Measurements from ENCODE around the gene LALBA.
A peak's percentile ranks its signal among the peaks of the same experiment; 100 is the strongest.
"Not testable (repeated sequence)": the region's sequence is repeated elsewhere in the genome, so short reads cannot be mapped to it uniquely, and the experiment has no call there.

The LALBA gene

GRCh38 chr12:48547012-48547411 is 22.8 kb downstream of the LALBA start:
- H3K36me3 ChIP-seq (ENCODE audit: insufficient read depth, insufficient read length, low read length); H3K4me3 ChIP-seq (ENCODE audit: insufficient read length, low read depth); H3K27me3 ChIP-seq (ENCODE audit: insufficient read depth, insufficient read length); H3K9ac ChIP-seq (ENCODE audit: insufficient read length, low read depth); H3K9me3 ChIP-seq (ENCODE audit: insufficient read depth, low read length); H3K4me1 ChIP-seq (ENCODE audit: insufficient read depth, insufficient read length); DNase-seq (ENCODE audit: low read depth, low spot score): not testable (repeated sequence)

DNA sequence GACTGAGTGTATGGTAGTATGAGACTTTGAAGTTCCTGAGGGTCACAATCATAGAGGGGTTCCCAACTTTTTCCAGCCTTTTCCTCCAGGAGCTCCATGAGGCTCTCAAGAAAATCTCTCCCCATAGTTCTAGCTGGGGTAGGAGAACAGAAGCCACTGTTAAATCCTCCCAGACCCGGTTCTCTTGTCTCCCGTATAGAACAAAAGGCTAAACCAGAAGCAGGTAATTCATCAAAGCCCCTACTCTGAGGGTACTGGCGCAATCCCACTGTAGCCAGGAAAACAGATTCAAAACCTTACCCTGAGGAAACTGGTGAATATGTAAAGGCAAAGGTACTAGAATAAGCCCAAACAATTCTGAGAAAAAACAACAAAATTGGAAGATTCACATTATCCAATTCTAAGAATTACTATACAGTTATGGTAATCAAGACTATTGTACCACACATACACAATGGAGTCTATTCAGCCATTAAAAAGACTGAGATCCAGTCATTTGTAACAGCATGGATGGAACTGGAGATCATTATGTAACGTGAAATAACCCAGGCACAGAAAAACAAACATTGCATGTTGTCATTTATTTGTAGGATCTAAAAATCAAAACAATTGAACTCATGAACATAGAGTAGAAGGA is 23.9 kb downstream of the LALBA start:
- TF ChIP-seq YY1 (IDR thresholded peaks at IDR 0.05; ENCODE audit: insufficient read depth, insufficient read length): no peak
- TF ChIP-seq ZNF274 (IDR thresholded peaks at IDR 0.05; ENCODE audit: low read depth, low read length): no peak
- TF ChIP-seq SUZ12 (IDR thresholded peaks at IDR 0.05; ENCODE audit: extremely low read depth, insufficient read depth, insufficient read length): no peak
- no peaks in the 10 kb centered on the region for H3K9me3 ChIP-seq (ENCODE audit: insufficient read depth, low read length)

GRCh38 chr12:48542300-48542928 is 27.4 kb downstream of the LALBA start:
- peak; percentile 50 for DNase-seq (ENCODE audit: low read depth, low spot score)
- H3K36me3 ChIP-seq (ENCODE audit: insufficient read depth, insufficient read length, low read length): no peaks in the 10 kb centered on the region
- no peak for TF ChIP-seq YY1 (IDR thresholded peaks at IDR 0.05; ENCODE audit: insufficient read depth, insufficient read length)
- TF ChIP-seq ZNF274 (IDR thresholded peaks at IDR 0.05; ENCODE audit: low read depth, low read length): no peak
- no peak for TF ChIP-seq SUZ12 (IDR thresholded peaks at IDR 0.05; ENCODE audit: extremely low read depth, insufficient read depth, insufficient read length)

More for the DNA sequence above, 23.9 kb downstream of the LALBA start:
- no peaks in the 10 kb centered on the region for H3K36me3 ChIP-seq (ENCODE audit: insufficient read depth, insufficient read length, low read length)
- no peak for DNase-seq (ENCODE audit: low read depth, low spot score)
- H3K4me3 ChIP-seq (ENCODE audit: insufficient read length, low read depth): no peak overlapping the region
- H3K9ac ChIP-seq (ENCODE audit: insufficient read length, low read depth): no peak overlapping the region
- H3K4me1 ChIP-seq (ENCODE audit: insufficient read depth, insufficient read length): no peaks in the 10 kb centered on the region
- no peaks in the 10 kb centered on the region for H3K27me3 ChIP-seq (ENCODE audit: insufficient read depth, insufficient read length)

DNA sequence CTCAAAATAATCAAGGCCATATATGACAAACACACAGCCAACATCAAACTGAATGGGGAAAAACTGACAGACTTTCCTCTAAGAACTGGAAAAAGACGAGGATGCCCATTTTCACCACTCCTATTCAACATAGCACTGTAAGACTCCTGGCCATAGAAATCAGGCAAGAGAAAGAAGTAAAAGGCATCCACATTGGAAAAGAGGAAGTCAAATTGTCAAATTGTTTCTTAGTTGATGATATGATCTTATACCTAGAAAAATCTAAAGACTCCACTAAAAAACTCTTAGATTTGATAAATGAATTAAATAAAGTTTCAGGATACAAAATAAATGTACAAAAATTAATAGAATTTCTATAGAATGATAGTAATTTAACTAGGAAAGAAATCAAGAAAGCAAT is 33.2 kb downstream of the LALBA start:
- H3K9ac ChIP-seq (ENCODE audit: insufficient read length, low read depth): no peak overlapping the region
- no peaks in the 10 kb centered on the region for H3K27me3 ChIP-seq (ENCODE audit: insufficient read depth, insufficient read length)
- TF ChIP-seq YY1 (IDR thresholded peaks at IDR 0.05; ENCODE audit: insufficient read depth, insufficient read length) (no peak), ZNF274 (IDR thresholded peaks at IDR 0.05; ENCODE audit: low read depth, low read length) (no peak), SUZ12 (IDR thresholded peaks at IDR 0.05; ENCODE audit: extremely low read depth, insufficient read depth, insufficient read length) (no peak)
- no peak for DNase-seq (ENCODE audit: low read depth, low spot score)
- no peaks in the 10 kb centered on the region for H3K9me3 ChIP-seq (ENCODE audit: insufficient read depth, low read length)
- H3K4me1 ChIP-seq (ENCODE audit: insufficient read depth, insufficient read length): no peaks in the 10 kb centered on the region
- H3K4me3 ChIP-seq (ENCODE audit: insufficient read length, low read depth): no peak overlapping the region
- H3K36me3 ChIP-seq (ENCODE audit: insufficient read depth, insufficient read length, low read length): no peaks in the 10 kb centered on the region

More at GRCh38 chr12:48542300-48542928, 27.4 kb downstream of the LALBA start:
- Histone ChIP-seq H3K4me3 (ENCODE audit: insufficient read length, low read depth) (no peak overlapping the region), H3K27me3 (ENCODE audit: insufficient read depth, insufficient read length) (no peaks in the 10 kb centered on the region), H3K9me3 (ENCODE audit: insufficient read depth, low read length) (no peaks in the 10 kb centered on the region), H3K4me1 (ENCODE audit: insufficient read depth, insufficient read length) (no peaks in the 10 kb centered on the region), H3K9ac (ENCODE audit: insufficient read length, low read depth) (no peak overlapping the region)

DNA sequence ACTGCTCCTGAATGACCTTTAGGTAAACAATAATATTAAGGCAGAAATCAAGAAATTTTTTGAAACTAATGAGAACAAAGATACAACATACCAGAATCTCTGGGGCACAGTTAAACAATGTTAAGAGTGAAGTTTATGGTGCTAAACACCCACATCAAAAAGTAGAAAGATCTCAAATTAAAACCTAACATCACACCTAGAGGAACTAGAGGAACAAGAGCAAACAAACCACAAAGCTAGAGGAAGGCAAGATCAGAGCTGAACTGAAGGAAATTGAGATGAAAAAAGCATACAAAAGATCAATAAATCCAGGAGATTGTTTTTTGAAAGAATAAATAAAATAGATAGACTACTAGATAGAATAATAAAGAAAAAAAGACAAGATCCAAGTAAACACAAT is 37.2 kb downstream of the LALBA start:
- Histone ChIP-seq H3K27me3 (ENCODE audit: insufficient read depth, insufficient read length) (no peaks in the 10 kb centered on the region), H3K9ac (ENCODE audit: insufficient read length, low read depth) (no peak overlapping the region), H3K4me3 (ENCODE audit: insufficient read length, low read depth) (no peak overlapping the region), H3K9me3 (ENCODE audit: insufficient read depth, low read length) (no peaks in the 10 kb centered on the region), H3K36me3 (ENCODE audit: insufficient read depth, insufficient read length, low read length) (no peaks in the 10 kb centered on the region), H3K4me1 (ENCODE audit: insufficient read depth, insufficient read length) (no peaks in the 10 kb centered on the region)
- no peak for TF ChIP-seq ZNF274 (IDR thresholded peaks at IDR 0.05; ENCODE audit: low read depth, low read length)
- DNase-seq (ENCODE audit: low read depth, low spot score): no peak

DNA sequence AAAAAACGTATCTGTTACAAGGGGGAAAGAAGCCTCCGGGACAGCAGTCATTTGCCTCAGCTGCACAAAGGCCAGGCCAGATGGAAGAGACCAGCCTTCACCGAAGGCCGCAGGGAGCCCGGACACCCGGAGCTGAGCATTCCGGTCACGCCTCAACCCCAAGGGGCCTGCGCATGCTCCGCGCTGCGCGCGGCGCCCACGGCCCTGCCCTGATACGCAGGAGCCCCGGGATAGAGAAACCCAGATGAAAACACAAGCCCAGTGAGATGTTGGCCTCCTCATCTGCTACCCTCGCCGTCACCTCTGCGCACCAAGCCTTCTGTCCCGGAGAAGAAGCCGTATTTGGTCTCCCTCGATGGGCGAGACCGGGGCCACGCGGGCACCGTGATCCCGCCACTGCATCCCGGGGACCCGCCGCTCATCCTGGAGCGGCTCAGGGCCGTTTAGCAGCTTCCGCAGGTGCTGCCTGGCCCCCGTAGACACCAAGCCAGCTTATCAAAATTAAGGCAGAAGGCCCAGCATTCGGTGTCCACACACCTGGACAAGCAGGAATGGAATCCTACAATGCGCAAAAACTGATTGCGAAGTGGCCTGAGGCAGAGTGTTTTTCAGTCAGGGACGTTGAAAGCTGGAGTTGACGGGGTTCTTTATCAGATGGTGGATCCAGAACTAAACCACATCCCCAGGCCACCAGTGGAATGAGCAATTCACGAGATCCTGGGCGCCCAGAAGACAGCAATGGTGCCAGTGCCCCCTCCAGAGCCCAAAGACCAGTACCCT is 41.8 kb downstream of the LALBA start:
- no peak for DNase-seq (ENCODE audit: low read depth, low spot score)
- Histone ChIP-seq H3K9me3 (ENCODE audit: insufficient read depth, low read length) (no peaks in the 10 kb centered on the region), H3K4me1 (ENCODE audit: insufficient read depth, insufficient read length) (no peaks in the 10 kb centered on the region), H3K4me3 (ENCODE audit: insufficient read length, low read depth) (no peak overlapping the region), H3K36me3 (ENCODE audit: insufficient read depth, insufficient read length, low read length) (no peaks in the 10 kb centered on the region), H3K9ac (ENCODE audit: insufficient read length, low read depth) (no peak overlapping the region), H3K27me3 (ENCODE audit: insufficient read depth, insufficient read length) (no peaks in the 10 kb centered on the region)
- TF ChIP-seq SUZ12 (IDR thresholded peaks at IDR 0.05; ENCODE audit: extremely low read depth, insufficient read depth, insufficient read length) (no peak), ZNF274 (IDR thresholded peaks at IDR 0.05; ENCODE audit: low read depth, low read length) (no peak), YY1 (IDR thresholded peaks at IDR 0.05; ENCODE audit: insufficient read depth, insufficient read length) (no peak)

GRCh38 chr12:48525332-48525731 is 44.5 kb downstream of the LALBA start, which contains the start of gene OR8S1:
Gene OR8S1 (plus strand): TSS chr12:48525632. CDS start chr12:48525632, 0 bp downstream.
- Histone ChIP-seq H3K9me3 (ENCODE audit: insufficient read depth, low read length) (no peaks in the 10 kb centered on the region; the same call in 1 of the 2 replicates), H3K27me3 (ENCODE audit: insufficient read depth, insufficient read length) (no peaks in the 10 kb centered on the region), H3K9ac (ENCODE audit: insufficient read length, low read depth) (no peak within 1 kb of the TSS), H3K36me3 (ENCODE audit: insufficient read depth, insufficient read length, low read length) (no peaks in the 10 kb centered on the region), H3K4me3 (ENCODE audit: insufficient read length, low read depth) (no peak within 1 kb of the TSS), H3K4me1 (ENCODE audit: insufficient read depth, insufficient read length) (no peaks in the 10 kb centered on the region)
- TF ChIP-seq SUZ12 (IDR thresholded peaks at IDR 0.05; ENCODE audit: extremely low read depth, insufficient read depth, insufficient read length): no peak
- TF ChIP-seq ZNF274 (IDR thresholded peaks at IDR 0.05; ENCODE audit: low read depth, low read length): no peak
- no peak for TF ChIP-seq YY1 (IDR thresholded peaks at IDR 0.05; ENCODE audit: insufficient read depth, insufficient read length)
- no peak for DNase-seq (ENCODE audit: low read depth, low spot score)

GRCh38 chr12:48520381-48520780 is 49.5 kb downstream of the LALBA start:
- H3K4me1 ChIP-seq (ENCODE audit: insufficient read depth, insufficient read length); H3K36me3 ChIP-seq (ENCODE audit: insufficient read depth, insufficient read length, low read length); H3K4me3 ChIP-seq (ENCODE audit: insufficient read length, low read depth); H3K9ac ChIP-seq (ENCODE audit: insufficient read length, low read depth); H3K27me3 ChIP-seq (ENCODE audit: insufficient read depth, insufficient read length); H3K9me3 ChIP-seq (ENCODE audit: insufficient read depth, low read length); DNase-seq (ENCODE audit: low read depth, low spot score): not testable (repeated sequence)

Measured in NT2/D1 (cell line).